Lung (tissue), 12 donors: ENCODE results near the gene SAP25. TPM values are rescaled to one million over a fixed set of nuclear protein-coding genes. Genes with fewer than 3 reads are reported as not detected.

Experiments
- ATAC-seq: fragments of 200-7000 bp; cut with Tn5 transposase; one replicate; pipeline ENCODE4 v1.9.1; 2020; ENCODE audit warnings: moderate number of reproducible peaks; ENCODE audit not compliant: insufficient read depth, low FRiP score
- DNase-seq, 3 donors: peaks; one replicate each; pipeline ENCODE4 v3.0.0-alpha.2; 2013 to 2017
- H3K27ac ChIP-seq, 2 donors: one replicate each; pipeline ENCODE4 v1.5.1; 2013; ENCODE audit warnings: mild to moderate bottlenecking in 2 of 2, moderate library complexity in 2 of 2, control low read depth in 1 of 2, inconsistent platforms in 1 of 2, low read depth in 1 of 2, low read length in 1 of 2
- H3K27me3 ChIP-seq, 3 donors: one replicate each; pipeline ENCODE4 v1.5.1; 2013; ENCODE audit warnings: low read length in 2 of 3; ENCODE audit not compliant: control insufficient read depth in 3 of 3, insufficient read depth in 3 of 3
- H3K36me3 ChIP-seq, 4 donors: one replicate each; pipeline ENCODE4 v1.5.1; 2013; ENCODE audit warnings: low read length in 4 of 4, mild to moderate bottlenecking in 1 of 4, moderate library complexity in 1 of 4; ENCODE audit not compliant: control insufficient read depth in 4 of 4, insufficient read depth in 4 of 4
- H3K4me1 ChIP-seq, 5 donors: one replicate each; pipeline ENCODE4 v1.5.1; 2013; ENCODE audit warnings: low read length in 5 of 5, mild to moderate bottlenecking in 2 of 5, moderate library complexity in 1 of 5; ENCODE audit not compliant: control insufficient read depth in 5 of 5, insufficient read depth in 5 of 5
- H3K4me3 ChIP-seq: one replicate; pipeline ENCODE4 v1.5.1; 2013; ENCODE audit warnings: mild to moderate bottlenecking, control low read depth, moderate library complexity
- H3K9ac ChIP-seq, 2 donors: one replicate each; pipeline ENCODE4 v1.5.1; 2013; ENCODE audit warnings: low read length in 2 of 2, control low read depth in 1 of 2; ENCODE audit not compliant: insufficient read depth in 1 of 2
- H3K9me3 ChIP-seq, 4 donors: one replicate each; pipeline ENCODE4 v1.5.1; 2013; ENCODE audit warnings: low read length in 3 of 4, mild to moderate bottlenecking in 1 of 4, moderate library complexity in 1 of 4; ENCODE audit not compliant: control insufficient read depth in 4 of 4, insufficient read depth in 3 of 4
- CTCF ChIP-seq: IDR thresholded peaks from 2 replicates; pipeline ENCODE4 v1.5.1; 2012; ENCODE audit warnings: mild to moderate bottlenecking; ENCODE audit errors: control extremely low read depth, extremely low read depth
- WGBS, 2 donors: extraction: QIAGEN DNeasy Blood & Tissue Kit; methylation state at CpG; one replicate each; pipeline ENCODE4 v1.1.7; 2013; 5-methylcytosine and 5-hydroxymethylcytosine counted together
- polyA plus RNA-seq, 2 donors: library from polyadenylated mRNA; stranded (reverse); fragments of 200-250 nt; gene quantifications; one replicate each; pipeline ENCODE4 v1.2.1, GENCODE V29; 2013
- total RNA-seq, 2 donors: library from RNA; depleted of rRNA in 1 of 2; stranded (reverse); fragments of >200 nt in 1 of 2; gene quantifications; one replicate each; pipeline ENCODE4 v1.2.1, GENCODE V29; 2014 to 2021
- donor health status: control.
- donor health status: control.
- donor health status: Bipolar disorder and iron deficiency.
- donor health status: healthy.
- donor health status: DM: yes; HTN: yes; CAD: no.

The SAP25 gene
- total and polyA plus RNA-seq, 4 donors = 1.9 to 9.9 (median 6.2) TPM

DNA sequence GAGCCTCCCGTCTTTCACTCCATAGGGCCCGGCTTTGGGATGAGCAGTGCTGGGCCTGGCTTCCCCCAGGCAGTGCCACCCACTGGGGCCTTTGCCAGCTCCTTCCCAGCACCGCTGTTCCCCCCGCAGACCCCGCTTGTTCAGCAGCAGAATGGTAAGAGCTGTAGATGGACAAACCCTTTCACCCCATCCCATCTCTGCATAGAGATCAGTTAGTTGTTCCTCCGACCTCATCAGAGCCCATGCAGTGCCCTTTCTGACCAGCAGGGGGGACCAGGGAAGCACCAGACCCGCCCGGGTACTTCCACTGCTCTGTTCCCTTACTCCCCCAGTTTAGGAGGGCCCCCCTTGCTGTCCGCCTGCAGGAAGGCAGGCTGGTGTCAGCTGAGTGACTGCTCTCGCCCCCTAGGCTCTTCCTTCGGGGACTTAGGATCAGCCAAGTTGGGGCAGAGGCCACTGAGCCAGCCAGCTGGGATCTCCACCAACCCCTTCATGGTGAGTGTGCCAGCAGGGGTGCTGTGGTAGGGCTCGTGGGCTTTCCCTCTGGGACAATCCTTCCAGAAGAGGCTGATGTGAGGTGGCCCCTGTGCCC lies 9.8 kb downstream of the SAP25 start:
- H3K4me3 ChIP-seq = no peak overlapping the region
- H3K36me3 ChIP-seq = peaks cover 0 to 20% (median 0%) of the 10 kb centered on the region in 4 donors
- ATAC-seq (peak; percentile 73), DNase-seq (peak; percentile 73 to 81 (median 76))
- WGBS, 2 donors = 32% methylated on average over 12 of the region's 12 CpGs
- TF ChIP-seq CTCF = peak; percentile 90
- no peaks in the 10 kb centered on the region for H3K27me3 ChIP-seq
- H3K9ac ChIP-seq = no peak overlapping the region
- peaks cover 0 to 4% (median 0%) of the 10 kb centered on the region in 5 donors for H3K4me1 ChIP-seq
- no peaks in the 10 kb centered on the region for H3K9me3 ChIP-seq
- H3K27ac ChIP-seq = no peak overlapping the region

DNA sequence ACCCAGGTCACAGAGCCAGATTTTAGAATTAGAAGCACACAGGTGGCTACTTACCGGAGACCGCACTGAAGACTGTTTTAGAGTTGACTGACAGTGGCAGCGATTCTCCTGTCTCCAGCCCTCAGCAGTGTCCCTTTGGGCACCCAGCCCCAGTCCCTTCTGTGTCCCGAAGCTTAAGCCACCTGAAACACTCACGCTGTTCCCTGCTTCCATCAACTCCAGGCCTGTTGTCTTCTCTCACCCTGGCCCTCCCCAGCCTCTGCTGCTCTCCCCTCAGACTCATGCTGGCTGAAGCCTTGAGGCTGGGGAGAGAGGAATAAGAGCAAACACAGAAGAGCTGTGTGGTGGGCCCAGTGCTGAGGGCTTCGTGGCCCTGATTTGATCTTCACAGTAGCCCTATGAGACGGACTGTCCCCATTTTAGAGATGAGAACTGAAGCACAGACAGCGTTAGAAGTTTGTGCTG lies 10.6 kb downstream of the SAP25 start:
- no peaks in the 10 kb centered on the region for H3K27me3 ChIP-seq
- H3K9ac ChIP-seq = no peak overlapping the region
- WGBS, 2 donors = 95 to 99% methylated on average over 8 of the region's 8 CpGs
- DNase-seq (no peak), ATAC-seq (no peak)
- peaks cover 0 to 25% (median 0%) of the 10 kb centered on the region in 4 donors for H3K36me3 ChIP-seq
- no peak overlapping the region for H3K27ac ChIP-seq
- H3K9me3 ChIP-seq = no peaks in the 10 kb centered on the region
- no peak overlapping the region for H3K4me3 ChIP-seq
- peaks cover 0 to 1% (median 0%) of the 10 kb centered on the region in 5 donors for H3K4me1 ChIP-seq
- no peak for TF ChIP-seq CTCF

DNA sequence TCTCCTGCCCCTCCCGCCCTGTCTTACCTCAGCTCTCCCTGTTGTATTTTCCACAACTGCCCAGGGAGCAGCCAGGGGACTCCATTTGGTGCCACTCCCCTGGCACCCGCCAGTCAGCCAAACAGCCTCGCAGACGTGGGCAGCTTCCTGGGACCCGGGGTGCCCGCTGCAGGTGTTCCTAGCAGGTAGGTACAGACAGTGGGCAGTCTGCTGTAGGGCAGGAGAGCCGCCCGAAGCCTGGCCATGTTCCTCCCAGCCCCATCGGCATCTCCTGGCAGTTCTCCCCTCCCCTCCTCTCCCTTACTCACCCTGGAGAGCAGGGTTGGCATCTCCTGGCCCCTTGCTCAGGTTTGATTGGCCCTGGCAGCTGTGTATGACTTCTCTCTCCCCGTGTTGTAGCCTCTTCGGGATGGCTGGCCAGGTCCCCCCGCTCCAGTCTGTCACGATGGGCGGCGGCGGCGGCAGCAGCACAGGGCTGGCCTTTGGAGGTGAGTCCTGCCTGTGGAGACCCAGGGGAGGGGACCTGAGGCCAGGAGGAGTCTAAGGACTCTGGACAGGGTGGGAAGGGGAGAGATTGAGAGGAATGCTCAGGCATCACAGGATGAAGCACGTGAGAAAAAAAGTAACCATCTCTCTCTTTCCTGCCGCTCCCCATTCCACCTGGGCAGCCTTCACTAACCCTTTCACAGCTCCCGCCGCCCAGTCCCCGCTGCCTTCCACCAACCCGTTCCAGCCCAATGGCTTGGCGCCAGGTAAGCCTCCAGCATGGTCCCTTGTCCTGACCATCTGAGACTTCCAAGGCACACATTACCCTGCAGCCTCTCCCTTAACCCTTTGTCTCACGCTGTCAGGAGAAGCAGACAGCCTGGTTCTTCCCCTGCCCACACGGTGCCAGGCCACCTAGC lies 11.3 kb downstream of the SAP25 start:
- peaks cover 0 to 1% (median 0%) of the 10 kb centered on the region in 5 donors for H3K4me1 ChIP-seq
- 93 to 94% methylated on average over 26 of the region's 26 CpGs for WGBS, 2 donors
- no peak overlapping the region for H3K4me3 ChIP-seq
- no peak overlapping the region for H3K9ac ChIP-seq
- no peaks in the 10 kb centered on the region for H3K9me3 ChIP-seq
- H3K36me3 ChIP-seq = peaks cover 0 to 25% (median 0%) of the 10 kb centered on the region in 4 donors
- ATAC-seq (no peak), DNase-seq (no peak)
- no peaks in the 10 kb centered on the region for H3K27me3 ChIP-seq
- TF ChIP-seq CTCF = no peak
- H3K27ac ChIP-seq = no peak overlapping the region
